ENCODE results near the gene RASSF5. TPM values are rescaled to one million over a fixed set of nuclear protein-coding genes. Genes with fewer than 3 reads are reported as not detected.
A peak's percentile ranks its signal among the peaks of the same experiment; 100 is the strongest.

The RASSF5 gene
- total and polyA plus RNA-seq, 10 of the 15 experiments (the other 5 are each of a cell fraction or from before 2014, with no cell fraction given) = 14.0 to 89.6 (median 68.9) TPM

DNA sequence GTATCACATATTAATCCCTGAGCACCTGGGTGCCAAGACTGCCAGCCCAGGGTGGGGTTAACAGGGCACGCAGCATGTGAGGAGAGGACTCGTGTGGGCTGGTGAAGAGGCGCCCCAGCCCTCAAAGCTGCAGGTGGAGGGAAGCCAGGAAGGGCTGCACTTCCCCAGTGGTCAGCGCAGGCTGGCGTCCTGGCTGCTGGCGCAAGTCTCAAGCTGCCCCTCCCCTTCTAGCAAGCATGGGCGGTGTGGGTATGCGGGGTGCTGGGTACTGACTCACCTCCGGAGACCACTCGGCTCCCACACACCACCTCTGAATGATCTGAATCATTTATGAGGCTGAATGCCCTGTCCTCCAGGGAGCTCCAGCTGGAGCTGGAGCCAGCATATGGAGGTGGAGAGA lies 60.9 kb downstream of the RASSF5 start (continued):
- TF ChIP-seq, protein P1, sequence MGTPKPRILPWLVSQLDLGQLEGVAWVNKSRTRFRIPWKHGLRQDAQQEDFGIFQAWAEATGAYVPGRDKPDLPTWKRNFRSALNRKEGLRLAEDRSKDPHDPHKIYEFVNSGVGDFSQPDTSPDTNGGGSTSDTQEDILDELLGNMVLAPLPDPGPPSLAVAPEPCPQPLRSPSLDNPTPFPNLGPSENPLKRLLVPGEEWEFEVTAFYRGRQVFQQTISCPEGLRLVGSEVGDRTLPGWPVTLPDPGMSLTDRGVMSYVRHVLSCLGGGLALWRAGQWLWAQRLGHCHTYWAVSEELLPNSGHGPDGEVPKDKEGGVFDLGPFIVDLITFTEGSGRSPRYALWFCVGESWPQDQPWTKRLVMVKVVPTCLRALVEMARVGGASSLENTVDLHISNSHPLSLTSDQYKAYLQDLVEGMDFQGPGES (IDR thresholded peaks at IDR 0.05) = no peak
- TF ChIP-seq JUNB (IDR thresholded peaks at IDR 0.05) = no peak
- TF ChIP-seq, protein P2, sequence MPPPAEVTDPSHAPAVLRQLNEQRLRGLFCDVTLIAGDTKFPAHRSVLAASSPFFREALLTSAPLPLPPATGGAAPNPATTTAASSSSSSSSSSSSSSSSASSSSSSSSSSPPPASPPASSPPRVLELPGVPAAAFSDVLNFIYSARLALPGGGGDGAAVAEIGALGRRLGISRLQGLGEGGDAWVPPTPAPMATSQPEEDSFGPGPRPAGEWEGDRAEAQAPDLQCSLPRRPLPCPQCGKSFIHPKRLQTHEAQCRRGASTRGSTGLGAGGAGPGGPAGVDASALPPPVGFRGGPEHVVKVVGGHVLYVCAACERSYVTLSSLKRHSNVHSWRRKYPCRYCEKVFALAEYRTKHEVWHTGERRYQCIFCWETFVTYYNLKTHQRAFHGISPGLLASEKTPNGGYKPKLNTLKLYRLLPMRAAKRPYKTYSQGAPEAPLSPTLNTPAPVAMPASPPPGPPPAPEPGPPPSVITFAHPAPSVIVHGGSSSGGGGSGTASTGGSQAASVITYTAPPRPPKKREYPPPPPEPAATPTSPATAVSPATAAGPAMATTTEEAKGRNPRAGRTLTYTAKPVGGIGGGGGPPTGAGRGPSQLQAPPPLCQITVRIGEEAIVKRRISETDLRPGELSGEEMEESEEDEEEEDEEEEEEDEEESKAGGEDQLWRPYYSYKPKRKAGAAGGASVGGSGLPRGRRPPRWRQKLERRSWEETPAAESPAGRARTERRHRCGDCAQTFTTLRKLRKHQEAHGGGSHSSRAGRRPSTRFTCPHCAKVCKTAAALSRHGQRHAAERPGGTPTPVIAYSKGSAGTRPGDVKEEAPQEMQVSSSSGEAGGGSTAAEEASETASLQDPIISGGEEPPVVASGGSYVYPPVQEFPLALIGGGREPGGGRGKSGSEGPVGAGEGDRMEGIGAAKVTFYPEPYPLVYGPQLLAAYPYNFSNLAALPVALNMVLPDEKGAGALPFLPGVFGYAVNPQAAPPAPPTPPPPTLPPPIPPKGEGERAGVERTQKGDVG (CRISPR knock-in tag; IDR thresholded peaks at IDR 0.05) = no peak
- TF ChIP-seq EP300 (IDR thresholded peaks at IDR 0.05; ENCODE audit: borderline replicate concordance in 1 of 2, control insufficient read depth in 1 of 2, low read depth in 2 of 2, low read length in 2 of 2) = no peak

DNA sequence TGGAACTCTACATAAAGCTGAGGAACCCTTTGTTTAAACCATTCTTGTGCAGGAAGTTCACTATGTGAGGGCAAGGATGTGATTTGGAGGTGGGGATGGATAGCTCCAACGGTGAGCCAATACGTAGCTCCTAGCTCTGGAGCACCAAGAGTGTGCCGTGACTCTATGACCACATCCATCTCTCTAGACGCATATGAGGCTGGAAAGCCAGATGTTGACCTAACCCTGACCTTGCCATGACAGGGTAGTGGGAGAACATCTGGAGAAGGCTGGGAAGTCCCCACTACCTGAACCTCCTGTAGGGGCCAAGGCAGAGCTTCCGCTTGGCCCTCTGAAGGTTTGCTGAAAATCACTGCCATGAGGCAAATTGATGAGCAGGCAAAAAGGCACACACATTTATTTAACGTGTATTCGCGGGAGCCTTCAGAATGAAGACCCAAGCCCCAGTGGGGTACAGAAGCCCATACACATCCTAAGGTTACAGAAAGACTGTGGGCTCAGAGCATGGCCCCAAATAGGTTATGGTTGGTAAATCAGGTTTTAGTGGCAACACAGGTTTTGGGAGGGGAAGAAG lies 61.5 kb downstream of the RASSF5 start:
- peaks cover 96% of the 10 kb centered on the region for H3K79me2 ChIP-seq (ENCODE audit: control insufficient read depth, insufficient read depth, low read length)
- H3K36me3 ChIP-seq (ENCODE audit: control insufficient read depth in 2 of 2, insufficient read depth in 2 of 2, low read length in 1 of 2) = peaks cover 13 to 66% of the 10 kb centered on the region in 2 experiments
- BruUV-seq (replicated peaks) = no TSS peak
- no peak overlapping the region for H3K4me3 ChIP-seq
- RAD21 ChIA-PET (ENCODE audit: unreplicated experiment) = interaction anchor here (0.9 kb wide), 1 partner anchor 24 kb away, joined by 3 read pairs; no protein-coding TSS in a partner anchor
- H2AFZ ChIP-seq (ENCODE audit: control insufficient read depth, low read depth, low read length) = no peak overlapping the region
- FAIRE-seq (no peak), ATAC-seq (no peak; the same call in 2 of the 3 replicates), DNase-seq (ENCODE audit: low read depth, low spot score) (no peak)
- H3K4me1 ChIP-seq (ENCODE audit: control insufficient read depth, insufficient read depth, low read length) = peaks cover 39% of the 10 kb centered on the region
- POLR2A ChIA-PET = interaction anchor here (1.2 to 2.1 kb wide), 3 partner anchors 9 to 12 kb away, joined by 4 to 11 read pairs (median 4); no protein-coding TSS in a partner anchor
- no peaks in the 10 kb centered on the region for H3K27me3 ChIP-seq (replicated peaks in 1 of 2; ENCODE audit: control insufficient read depth in 2 of 2, insufficient read depth in 2 of 2, low read length in 1 of 2)
- SMC1A ChIA-PET (ENCODE audit: uncharacterized antibody, unreplicated experiment) = interaction anchor here (0.8 to 21.1 kb wide), 4 partner anchors 13 to 24 kb away, joined by 3 to 476 read pairs (median 4); no protein-coding TSS in a partner anchor
- no peak overlapping the region for H3K9ac ChIP-seq (ENCODE audit: control insufficient read depth, insufficient read depth, low read length)
- H3K9me3 ChIP-seq (replicated peaks; ENCODE audit: control insufficient read depth, insufficient read depth, low read length) = no peaks in the 10 kb centered on the region
- intact Hi-C loops (cut with micrococcal nuclease; ENCODE audit: unreplicated experiment) (no loop called here), in situ Hi-C loops (cut with MboI) (no loop called here)
- CTCF ChIA-PET = interaction anchor here (0.8 to 18.4 kb wide), 4 partner anchors 9 to 24 kb away, joined by 4 to 330 read pairs (median 7); no protein-coding TSS in a partner anchor
- peaks cover 8% of the 10 kb centered on the region for H4K20me1 ChIP-seq (ENCODE audit: control insufficient read depth, insufficient read depth)
- peak overlapping the region; percentile 43; the same call in 1 of the 2 replicates for H3K4me2 ChIP-seq (ENCODE audit: control insufficient read depth, insufficient read depth)
- WGBS (ENCODE audit: insufficient coverage, insufficient replicate concordance, low lambda C conversion rate, missing lambda C conversion rate) = 97% methylated on average over 8 of the region's 8 CpGs
- H3K27ac ChIP-seq (ENCODE audit: control insufficient read depth, insufficient read depth) = 0 out of 2 replicates have a peak overlapping the region, but pooled peaks have one; percentile 20
- TF ChIP-seq HSF1 (IDR thresholded peaks at IDR 0.05; ENCODE audit: low read depth, low read length) = no peak
- TF ChIP-seq ZBED1 (IDR thresholded peaks at IDR 0.05; ENCODE audit: borderline replicate concordance) = no peak
- no peak for TF ChIP-seq KAT2A (conservative IDR thresholded peaks at IDR 0.05; ENCODE audit: control insufficient read depth, low read depth, low read length)
- no peak for TF ChIP-seq ETV6 (conservative IDR thresholded peaks at IDR 0.05 in 1 of 2, IDR thresholded peaks at IDR 0.05 in 1 of 2; ENCODE audit: borderline replicate concordance in 1 of 2, low read depth in 1 of 2)
- TF ChIP-seq SIN3A (IDR thresholded peaks at IDR 0.05; ENCODE audit: low read depth, low read length) = no peak
- TF ChIP-seq GATAD2B (conservative IDR thresholded peaks at IDR 0.05; ENCODE audit: low read depth) = no peak
- TF ChIP-seq, protein P3, sequence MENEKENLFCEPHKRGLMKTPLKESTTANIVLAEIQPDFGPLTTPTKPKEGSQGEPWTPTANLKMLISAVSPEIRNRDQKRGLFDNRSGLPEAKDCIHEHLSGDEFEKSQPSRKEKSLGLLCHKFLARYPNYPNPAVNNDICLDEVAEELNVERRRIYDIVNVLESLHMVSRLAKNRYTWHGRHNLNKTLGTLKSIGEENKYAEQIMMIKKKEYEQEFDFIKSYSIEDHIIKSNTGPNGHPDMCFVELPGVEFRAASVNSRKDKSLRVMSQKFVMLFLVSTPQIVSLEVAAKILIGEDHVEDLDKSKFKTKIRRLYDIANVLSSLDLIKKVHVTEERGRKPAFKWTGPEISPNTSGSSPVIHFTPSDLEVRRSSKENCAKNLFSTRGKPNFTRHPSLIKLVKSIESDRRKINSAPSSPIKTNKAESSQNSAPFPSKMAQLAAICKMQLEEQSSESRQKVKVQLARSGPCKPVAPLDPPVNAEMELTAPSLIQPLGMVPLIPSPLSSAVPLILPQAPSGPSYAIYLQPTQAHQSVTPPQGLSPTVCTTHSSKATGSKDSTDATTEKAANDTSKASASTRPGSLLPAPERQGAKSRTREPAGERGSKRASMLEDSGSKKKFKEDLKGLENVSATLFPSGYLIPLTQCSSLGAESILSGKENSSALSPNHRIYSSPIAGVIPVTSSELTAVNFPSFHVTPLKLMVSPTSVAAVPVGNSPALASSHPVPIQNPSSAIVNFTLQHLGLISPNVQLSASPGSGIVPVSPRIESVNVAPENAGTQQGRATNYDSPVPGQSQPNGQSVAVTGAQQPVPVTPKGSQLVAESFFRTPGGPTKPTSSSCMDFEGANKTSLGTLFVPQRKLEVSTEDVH (IDR thresholded peaks at IDR 0.05; ENCODE audit: low read depth, partially characterized antibody) = no peak
- no peak for TF ChIP-seq RAD21 (IDR thresholded peaks at IDR 0.05; ENCODE audit: insufficient read depth, low read depth, low read length)
